Occipital lobe (tissue), 2 donors: ENCODE data around the gene CATSPERZ. TPM values are rescaled to one million over a fixed set of nuclear protein-coding genes. Genes with fewer than 3 reads are reported as not detected.
"Not testable (repeated sequence)": the region's sequence is repeated elsewhere in the genome, so short reads cannot be mapped to it uniquely, and the experiment has no call there.

Experiments
- DNase-seq: peaks from one replicate; lab custom pipeline; 2025; lab: John Stamatoyannopoulos, UW
- total RNA-seq: library from RNA; depleted of rRNA; stranded (reverse); fragments of >200 nt; gene quantifications from one replicate; pipeline ENCODE4 v1.2.3, GENCODE V29; 2014

The CATSPERZ gene
- total RNA-seq, 1 donor from 2014 or later: 1.7 TPM

DNA sequence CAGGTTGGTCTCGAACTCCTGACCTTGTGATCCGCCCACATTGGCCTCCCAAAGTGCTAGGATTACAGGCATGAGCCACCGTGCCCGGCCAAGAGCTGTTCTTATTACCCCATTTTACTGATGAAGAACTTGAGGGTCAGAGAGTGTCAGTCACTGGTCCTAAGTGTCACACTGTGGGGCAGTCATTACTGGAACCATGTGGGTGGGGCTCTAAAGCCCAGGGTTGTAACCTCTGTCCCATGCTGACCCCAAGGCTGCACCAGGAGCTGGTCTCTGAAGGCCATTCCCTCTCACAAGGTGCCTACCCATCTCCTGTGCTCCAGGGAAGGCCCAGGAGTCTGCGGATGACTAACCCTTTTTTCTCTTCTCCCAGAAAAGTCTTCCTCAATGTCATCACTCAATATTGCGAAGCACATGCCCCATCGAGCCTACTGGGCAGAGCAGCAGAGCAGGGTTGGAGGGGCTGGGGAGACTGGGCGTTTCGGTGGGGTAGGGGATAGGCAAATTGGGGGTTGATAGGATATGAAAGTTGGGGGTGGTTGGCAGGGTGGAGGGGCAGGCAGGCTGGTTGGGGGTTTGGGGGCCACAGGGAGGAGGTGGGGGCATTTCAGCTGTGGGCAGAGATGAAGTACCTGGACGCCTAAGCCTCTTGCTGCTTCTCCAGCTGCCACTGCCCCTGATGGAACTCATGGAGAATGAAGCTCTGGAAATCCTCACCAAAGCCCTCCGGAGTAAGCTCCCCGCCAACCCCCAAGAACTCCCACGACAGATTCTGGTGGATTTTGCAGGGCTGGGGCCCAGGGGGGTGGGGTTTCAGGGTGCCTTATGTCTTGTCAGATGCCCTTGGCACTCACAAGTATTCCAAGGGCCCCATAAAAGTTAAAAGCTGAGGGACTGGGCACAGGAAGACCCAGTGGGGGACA lies 3.2 kb downstream of the CATSPERZ start:
- DNase-seq: no peak

DNA sequence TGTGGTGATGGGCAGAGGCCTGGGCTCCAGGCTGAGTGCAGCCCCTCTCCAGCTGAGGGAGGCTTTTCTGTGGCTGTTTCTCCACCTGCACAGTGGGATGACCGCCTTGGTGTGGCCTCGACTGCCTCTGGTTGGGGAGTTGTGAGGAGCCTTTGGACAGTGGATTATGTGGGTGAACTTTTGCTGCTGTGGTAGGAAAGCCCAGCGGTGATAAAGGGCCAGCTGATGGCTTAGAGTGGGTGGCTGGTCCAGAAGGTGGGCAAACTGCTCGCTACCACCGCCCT lies 3.8 kb downstream of the CATSPERZ start:
- no peak for DNase-seq

DNA sequence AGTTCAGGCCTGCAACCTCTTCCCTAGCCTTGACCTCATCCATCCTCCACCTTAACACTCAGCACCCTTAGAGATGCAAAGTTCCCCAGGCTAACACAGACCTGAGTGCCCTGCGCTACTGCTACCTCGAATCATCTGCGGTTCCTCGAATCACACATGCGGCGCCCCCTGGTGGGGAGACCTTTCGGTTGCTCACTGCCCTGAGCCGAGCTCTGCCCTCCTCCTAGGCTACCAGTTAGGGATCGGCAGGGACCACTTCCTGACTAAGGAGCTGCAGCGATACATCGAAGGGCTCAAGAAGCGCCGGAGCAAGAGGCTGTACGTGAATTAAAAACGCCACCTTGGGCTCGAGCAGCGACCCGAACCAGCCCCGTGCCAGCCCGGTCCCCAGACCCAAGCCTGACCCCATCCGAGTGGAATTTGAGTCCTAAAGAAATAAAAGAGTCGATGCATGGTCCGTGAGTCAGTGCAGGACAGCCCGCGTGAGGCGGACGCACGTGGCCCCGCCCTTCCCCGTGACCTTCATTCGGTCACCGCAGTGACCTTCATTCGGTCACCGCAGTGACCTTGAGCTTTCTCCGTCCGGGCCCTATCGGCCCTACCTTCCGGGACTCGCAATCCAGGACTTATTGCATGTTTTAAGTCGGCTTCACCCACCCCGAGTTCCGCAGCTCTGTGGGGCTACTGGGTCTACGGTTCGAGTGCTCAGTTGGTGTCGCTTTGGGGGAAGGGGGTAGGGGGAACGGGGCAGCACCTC lies 4.3 kb downstream of the CATSPERZ start:
- peak; percentile 81 for DNase-seq

DNA sequence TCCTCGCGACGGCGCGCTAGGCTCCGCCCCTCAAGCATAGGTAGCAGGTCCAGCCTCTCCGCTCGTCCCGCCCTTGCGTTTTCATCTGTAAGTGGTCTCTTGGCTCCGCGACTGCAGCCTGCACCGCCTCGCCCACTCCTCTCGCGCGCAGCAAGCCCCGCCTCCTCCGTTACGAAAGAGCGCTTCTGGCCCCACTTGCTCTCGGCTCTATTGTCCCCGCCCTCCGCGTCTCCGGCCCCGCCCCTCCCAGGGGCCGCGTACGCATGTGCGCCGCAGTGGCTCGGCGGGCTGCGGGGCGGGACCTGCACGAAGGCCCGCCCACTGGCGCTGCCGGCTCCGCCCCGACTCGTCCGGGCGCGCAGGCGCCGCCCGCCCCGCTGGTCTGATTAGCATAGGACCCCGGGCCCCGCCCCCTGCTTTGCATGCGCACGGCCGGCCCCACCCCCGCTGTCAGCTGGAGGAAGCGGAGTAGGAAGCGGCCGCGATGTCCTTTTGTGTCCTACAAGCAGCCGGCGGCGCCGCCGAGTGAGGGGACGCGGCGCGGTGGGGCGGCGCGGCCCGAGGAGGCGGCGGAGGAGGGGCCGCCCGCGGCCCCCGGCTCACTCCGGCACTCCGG lies 5.0 kb downstream of the CATSPERZ start, which contains the start of gene ESRRA:
Gene ESRRA (plus strand): TSS at position 450 of the 616 bp plus-strand sequence. CDS start 1,656 bp downstream, outside the sequence.
- peak; percentile 99 for DNase-seq

DNA sequence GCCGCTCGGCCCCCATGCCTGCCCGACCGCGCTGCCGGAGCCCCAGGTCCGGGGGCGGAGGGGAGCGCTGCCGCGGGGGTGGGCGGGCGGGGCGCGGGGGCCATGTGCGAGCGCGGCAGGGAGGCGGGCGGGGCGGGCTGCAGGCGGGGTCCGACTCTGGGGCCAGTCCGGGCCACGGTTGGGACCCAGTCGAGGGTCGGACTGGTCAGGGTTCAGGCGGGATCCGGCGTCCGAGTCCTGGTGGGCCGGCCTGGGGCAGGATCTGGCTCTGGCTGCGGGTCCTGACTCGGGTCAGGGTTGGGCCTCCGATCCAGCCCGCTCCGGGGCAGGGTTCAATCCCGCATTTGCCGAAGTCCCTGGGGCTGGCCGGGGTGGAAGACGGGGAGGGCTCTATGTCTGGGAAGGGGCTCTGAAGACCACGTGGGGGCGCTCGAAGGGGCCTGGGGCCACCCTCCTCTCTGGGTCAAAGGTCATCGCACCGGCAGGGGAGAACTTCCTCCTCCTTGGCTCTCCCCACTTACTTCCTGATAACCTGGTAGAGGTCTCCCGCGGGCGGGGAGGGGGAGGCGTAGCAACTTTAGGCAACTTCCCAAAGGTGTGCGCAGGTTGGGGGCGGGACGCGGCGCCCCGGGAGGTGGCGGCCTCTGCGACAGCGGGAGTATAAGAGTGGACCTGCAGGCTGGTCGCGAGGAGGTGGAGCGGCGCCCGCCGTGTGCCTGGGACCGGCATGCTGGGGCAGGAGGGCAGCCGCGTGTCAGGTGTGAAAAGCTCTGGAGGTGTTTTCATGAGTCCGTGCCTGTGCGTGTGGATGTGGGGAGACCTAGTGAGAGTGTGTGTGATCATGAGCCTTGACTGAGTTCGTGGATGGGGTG lies 5.8 kb downstream of the CATSPERZ start:
- peak; percentile 54 for DNase-seq

DNA sequence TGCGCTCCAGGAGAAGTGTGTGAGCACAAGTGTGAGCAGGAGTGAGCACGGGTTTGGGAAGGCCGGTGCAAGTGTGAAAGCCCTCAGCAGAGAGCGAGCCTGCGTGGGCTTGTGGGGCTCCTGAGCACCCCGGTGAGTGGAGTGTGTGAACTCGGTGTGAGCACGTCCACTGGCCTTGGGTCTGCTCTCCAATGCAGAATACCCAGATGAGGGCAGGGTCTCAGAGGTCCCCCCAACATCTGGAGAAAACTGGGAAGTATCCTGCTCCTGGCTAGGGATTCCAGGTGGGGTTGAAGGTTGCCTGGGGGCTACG lies 6.4 kb downstream of the CATSPERZ start:
- no peak for DNase-seq

DNA sequence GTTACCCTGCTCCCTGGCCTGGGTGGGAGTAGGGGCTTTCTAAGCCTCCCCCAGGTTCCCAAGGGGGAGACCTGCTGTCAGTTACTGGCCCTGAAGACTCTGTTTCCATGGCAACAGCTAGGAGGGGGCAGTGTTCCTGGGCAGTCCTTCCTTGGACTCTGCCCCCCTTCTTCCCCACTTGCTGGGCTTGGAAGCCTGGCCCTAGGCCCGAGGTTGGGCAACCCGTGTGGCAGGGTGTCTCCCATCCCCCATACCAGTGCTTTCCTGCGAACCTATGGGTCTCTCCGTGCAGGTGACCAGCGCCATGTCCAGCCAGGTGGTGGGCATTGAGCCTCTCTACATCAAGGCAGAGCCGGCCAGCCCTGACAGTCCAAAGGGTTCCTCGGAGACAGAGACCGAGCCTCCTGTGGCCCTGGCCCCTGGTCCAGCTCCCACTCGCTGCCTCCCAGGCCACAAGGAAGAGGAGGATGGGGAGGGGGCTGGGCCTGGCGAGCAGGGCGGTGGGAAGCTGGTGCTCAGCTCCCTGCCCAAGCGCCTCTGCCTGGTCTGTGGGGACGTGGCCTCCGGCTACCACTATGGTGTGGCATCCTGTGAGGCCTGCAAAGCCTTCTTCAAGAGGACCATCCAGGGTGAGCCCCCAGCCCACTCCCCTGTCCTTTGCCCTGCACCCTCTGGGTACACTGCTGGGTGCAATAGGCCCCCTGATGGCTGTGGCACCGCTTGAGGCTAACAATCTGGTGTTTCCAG lies 6.9 kb downstream of the CATSPERZ start:
- DNase-seq: no peak

DNA sequence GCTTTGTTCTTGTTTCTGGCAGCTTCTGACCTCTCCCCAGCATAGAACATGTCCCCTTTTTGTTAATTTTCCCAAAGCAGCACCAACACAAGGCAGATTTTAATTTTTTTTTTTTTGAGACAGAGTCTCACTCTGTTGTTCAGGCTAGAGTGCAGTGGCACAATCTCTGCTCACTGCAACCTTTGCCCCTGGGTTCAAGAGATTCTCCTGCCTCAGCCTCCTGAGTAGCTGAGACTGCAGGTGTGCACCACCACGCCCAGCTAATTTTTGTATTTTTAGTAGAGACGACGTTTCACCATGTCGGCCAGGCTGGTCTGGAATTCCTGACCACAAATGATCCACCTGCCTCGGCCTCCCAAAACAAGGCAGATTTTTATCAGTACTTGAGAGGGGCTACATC lies 7.6 kb downstream of the CATSPERZ start:
- DNase-seq: not testable (repeated sequence)

DNA sequence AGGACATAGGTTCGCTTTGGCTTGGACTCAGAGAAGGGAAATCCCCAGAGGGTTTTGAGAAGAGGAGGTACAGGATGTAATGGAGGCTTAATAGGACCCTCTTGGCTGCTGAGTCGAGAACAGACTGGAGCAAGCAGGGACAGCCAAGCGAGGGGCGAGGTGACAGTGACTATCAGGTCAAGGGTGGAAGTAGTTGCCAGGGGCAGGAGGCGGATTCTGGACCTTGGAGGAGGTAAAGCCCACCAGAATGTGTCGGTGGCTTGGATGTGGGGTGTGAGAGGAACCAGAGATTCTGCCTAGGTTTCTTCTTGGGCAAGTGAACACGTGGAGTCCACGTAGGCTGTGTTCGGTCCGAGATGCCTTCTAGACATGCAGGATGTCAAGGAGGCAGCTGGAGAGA lies 12.8 kb downstream of the CATSPERZ start:
- DNase-seq: no peak

DNA sequence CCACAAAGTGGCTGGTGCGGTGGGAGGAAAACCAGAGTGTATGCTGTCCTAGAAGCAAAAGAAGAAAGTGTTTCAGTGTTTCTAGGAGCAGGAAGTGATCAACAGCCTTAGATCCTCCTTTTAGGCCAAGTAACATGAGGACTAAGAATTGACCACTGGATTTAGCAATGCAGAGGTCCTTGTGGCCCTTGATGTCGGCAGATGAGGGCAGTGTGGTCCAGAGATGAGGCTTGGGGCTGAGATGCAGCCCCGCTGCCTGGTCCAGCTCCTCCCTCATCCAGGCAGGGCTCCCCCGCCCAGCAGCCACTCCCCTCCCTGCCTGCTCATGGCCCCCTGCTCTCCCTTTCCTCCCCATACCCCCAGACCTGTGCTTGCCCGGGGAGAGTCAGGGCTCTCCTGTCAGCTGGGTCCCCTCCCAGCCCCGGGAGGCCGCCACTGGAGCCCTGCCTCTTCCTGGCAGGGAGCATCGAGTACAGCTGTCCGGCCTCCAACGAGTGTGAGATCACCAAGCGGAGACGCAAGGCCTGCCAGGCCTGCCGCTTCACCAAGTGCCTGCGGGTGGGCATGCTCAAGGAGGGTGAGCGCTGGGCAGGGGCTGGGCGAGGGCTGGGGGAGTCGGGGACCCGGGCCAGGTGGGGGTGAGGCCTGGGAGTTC lies 13.5 kb downstream of the CATSPERZ start:
- no peak for DNase-seq

DNA sequence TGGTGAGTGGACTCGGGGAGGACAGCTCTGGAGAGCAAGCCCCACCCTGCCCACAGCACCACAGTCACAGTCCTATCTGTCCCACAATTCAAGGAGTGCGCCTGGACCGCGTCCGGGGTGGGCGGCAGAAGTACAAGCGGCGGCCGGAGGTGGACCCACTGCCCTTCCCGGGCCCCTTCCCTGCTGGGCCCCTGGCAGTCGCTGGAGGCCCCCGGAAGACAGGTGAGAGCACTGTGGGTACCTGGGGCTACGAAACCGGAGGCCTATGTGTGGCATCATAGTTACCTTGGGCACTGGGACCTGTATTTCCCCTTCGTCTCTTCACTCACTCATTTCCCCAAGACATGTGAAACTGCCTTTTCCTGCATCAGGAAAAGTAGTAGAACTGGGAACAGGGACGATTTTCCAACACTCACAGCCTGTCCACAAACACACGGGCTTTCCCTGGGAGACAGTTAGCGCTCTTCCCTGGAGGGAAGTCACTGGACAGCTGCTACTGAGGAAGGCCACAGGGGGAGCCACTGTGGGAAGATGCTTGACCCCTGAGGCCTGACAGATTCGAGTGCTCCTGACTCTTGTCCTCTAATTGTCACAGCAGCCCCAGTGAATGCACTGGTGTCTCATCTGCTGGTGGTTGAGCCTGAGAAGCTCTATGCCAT lies 14.1 kb downstream of the CATSPERZ start:
- DNase-seq: no peak

DNA sequence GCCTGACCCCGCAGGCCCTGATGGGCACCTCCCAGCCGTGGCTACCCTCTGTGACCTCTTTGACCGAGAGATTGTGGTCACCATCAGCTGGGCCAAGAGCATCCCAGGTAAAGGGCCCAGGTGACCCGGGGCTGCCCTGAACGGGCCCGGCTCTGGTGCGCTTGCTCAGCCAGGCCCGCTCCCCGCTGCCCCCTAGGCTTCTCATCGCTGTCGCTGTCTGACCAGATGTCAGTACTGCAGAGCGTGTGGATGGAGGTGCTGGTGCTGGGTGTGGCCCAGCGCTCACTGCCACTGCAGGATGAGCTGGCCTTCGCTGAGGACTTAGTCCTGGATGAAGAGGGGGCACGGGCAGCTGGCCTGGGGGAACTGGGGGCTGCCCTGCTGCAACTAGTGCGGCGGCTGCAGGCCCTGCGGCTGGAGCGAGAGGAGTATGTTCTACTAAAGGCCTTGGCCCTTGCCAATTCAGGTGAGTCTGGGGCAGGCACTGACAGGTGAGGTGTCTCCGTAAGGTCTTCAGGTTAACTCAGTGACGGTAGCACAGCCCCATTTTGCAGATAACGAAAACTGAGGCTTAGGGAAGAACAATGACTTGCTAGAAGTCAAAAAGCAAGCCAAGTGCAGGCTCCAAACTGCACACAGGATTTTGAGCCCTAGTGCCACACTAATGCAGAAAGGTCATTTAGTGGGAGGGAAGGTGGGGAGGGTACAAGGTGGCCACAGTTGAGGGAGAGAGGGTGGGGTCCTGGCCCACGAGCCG lies 14.8 kb downstream of the CATSPERZ start:
- no peak for DNase-seq

DNA sequence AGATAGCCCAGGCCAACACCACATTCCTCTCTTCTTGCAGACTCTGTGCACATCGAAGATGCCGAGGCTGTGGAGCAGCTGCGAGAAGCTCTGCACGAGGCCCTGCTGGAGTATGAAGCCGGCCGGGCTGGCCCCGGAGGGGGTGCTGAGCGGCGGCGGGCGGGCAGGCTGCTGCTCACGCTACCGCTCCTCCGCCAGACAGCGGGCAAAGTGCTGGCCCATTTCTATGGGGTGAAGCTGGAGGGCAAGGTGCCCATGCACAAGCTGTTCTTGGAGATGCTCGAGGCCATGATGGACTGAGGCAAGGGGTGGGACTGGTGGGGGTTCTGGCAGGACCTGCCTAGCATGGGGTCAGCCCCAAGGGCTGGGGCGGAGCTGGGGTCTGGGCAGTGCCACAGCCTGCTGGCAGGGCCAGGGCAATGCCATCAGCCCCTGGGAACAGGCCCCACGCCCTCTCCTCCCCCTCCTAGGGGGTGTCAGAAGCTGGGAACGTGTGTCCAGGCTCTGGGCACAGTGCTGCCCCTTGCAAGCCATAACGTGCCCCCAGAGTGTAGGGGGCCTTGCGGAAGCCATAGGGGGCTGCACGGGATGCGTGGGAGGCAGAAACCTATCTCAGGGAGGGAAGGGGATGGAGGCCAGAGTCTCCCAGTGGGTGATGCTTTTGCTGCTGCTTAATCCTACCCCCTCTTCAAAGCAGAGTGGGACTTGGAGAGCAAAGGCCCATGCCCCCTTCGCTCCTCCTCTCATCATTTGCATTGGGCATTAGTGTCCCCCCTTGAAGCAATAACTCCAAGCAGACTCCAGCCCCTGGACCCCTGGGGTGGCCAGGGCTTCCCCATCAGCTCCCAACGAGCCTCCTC lies 15.7 kb downstream of the CATSPERZ start:
- DNase-seq: not testable (repeated sequence)

DNA sequence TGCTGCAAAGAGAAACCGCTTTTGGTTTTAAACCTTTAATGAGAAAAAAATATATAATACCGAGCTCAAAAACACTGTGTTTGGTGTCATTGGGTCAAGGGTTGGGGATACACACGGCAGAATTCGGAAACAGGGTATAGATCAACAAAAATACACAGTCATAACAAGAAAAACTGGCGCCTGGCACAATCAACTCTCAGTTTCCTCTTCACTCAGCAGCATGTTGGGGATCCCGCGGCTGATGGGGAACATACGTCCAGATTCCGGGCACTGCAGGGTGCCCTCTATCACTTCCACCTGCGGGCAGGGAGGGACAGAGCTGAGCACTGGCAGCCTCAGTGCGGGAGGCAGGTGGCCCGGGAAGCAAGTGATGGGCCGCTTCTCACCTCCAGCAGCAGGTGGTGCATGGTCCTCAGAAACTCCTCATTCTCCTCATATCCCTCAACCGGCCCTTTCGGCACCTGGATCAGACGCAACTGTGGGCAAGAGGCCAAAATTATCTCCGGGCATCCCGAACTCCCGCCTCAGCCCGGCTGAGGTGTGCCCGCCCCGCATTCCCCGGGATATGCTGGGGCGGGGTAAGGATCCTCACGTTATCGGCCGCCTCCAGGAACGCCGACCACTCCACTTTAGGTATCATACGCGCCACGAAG lies 16.6 kb downstream of the CATSPERZ start:
- no peak for DNase-seq

DNA sequence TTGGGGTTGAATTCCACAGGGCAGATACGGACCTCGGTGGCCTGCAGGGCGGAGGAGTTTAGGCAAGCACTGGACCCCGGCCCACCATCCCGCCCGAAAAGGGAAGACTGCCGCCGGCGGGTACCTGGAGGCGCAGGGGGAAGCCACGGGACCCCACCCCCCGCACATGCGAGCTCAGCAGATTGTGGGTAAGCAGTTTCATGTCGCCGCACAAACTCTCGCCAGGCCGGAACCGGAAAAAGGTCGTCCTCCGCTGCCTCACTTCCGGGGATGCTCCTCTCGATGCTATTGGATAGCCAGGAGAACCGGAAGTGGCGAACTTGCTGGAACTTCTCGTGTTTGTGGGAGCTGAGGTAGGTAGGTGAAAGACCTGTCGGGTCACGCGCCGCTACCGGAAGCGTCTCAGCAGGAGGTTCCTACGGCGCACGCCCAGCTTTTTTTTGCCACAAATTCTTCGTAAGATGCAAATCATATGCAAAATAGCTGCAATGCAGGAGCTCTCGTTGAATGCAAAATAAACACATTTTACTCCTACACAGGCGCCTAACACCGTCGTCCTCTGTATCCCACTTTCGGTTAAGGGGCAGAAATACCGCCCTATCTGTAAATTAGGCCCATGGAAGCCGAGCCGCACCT lies 17.3 kb downstream of the CATSPERZ start, which contains the start of gene TRMT112:
Gene TRMT112 (minus strand): TSS at position 235 of the 636 bp plus-strand sequence. CDS start 33 bp downstream, at position 202.
- DNase-seq: peak; percentile 95

DNA sequence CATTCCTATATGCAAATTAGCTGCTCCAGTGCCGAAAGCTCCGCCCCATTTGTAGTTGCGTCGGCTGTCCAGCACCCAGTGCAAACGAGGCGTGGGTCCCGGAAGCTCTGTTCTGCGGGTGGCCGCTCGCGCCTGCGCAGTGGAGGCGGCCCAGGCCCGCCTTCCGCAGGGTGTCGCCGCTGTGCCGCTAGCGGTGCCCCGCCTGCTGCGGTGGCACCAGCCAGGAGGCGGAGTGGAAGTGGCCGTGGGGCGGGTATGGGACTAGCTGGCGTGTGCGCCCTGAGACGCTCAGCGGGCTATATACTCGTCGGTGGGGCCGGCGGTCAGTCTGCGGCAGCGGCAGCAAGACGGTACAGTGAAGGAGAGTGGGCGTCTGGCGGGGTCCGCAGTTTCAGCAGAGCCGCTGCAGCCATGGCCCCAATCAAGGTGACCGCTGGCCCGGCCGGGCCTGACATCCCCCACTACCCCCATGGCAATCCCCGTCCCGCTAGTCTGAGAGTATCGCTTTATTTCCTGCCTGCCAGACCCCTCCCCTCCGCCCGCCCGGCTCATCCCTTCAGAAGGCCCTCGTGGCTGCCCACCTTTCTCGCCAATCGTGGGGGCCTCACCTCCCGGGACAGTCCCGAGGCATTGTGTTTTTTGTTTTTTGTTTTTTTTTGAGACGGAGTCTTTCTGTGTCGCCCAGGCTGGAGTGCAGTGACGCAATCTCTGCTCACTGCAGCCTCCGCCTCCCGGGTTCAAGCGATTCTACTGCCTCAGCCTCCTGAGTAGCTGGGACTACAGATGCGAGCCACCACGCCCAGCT lies 18.0 kb downstream of the CATSPERZ start, which contains the start of gene PRDX5:
Gene PRDX5 (plus strand): TSS at position 161 of the 805 bp plus-strand sequence. CDS start 95 bp downstream, at position 256.
- DNase-seq: peak; percentile 96
